Renal cortex interstitium (tissue), 15 donors: ENCODE data around the gene PLIN4. TPM values are rescaled to one million over a fixed set of nuclear protein-coding genes. Genes with fewer than 3 reads are reported as not detected.
"Not testable (repeated sequence)": the region's sequence is repeated elsewhere in the genome, so short reads cannot be mapped to it uniquely, and the experiment has no call there.

ENCODE experiments used
- DNase-seq, 11 donors: peaks; one replicate each; pipeline ENCODE4 v3.0.0-alpha.2; 2013; ENCODE audit warnings: low read depth in 9 of 11, low spot score in 4 of 11; ENCODE audit errors: extremely low read depth in 1 of 11
- long read RNA-seq, 16 experiments: transcript quantifications; one replicate each; lab custom pipeline, GENCODE V29; 2026
- polyA plus RNA-seq, 3 donors: library from polyadenylated mRNA; unstranded; fragments of 120-200 nt; gene quantifications; one replicate each; pipeline ENCODE4 v1.2.1, GENCODE V29; 2013; ENCODE audit not compliant: insufficient read length in 3 of 3

PLIN4 gene, protein sequence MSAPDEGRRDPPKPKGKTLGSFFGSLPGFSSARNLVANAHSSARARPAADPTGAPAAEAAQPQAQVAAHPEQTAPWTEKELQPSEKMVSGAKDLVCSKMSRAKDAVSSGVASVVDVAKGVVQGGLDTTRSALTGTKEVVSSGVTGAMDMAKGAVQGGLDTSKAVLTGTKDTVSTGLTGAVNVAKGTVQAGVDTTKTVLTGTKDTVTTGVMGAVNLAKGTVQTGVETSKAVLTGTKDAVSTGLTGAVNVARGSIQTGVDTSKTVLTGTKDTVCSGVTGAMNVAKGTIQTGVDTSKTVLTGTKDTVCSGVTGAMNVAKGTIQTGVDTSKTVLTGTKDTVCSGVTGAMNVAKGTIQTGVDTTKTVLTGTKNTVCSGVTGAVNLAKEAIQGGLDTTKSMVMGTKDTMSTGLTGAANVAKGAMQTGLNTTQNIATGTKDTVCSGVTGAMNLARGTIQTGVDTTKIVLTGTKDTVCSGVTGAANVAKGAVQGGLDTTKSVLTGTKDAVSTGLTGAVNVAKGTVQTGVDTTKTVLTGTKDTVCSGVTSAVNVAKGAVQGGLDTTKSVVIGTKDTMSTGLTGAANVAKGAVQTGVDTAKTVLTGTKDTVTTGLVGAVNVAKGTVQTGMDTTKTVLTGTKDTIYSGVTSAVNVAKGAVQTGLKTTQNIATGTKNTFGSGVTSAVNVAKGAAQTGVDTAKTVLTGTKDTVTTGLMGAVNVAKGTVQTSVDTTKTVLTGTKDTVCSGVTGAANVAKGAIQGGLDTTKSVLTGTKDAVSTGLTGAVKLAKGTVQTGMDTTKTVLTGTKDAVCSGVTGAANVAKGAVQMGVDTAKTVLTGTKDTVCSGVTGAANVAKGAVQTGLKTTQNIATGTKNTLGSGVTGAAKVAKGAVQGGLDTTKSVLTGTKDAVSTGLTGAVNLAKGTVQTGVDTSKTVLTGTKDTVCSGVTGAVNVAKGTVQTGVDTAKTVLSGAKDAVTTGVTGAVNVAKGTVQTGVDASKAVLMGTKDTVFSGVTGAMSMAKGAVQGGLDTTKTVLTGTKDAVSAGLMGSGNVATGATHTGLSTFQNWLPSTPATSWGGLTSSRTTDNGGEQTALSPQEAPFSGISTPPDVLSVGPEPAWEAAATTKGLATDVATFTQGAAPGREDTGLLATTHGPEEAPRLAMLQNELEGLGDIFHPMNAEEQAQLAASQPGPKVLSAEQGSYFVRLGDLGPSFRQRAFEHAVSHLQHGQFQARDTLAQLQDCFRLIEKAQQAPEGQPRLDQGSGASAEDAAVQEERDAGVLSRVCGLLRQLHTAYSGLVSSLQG (N-terminal part only)
- 1 to 10 TPM in 2 of 3 donors, under 1 TPM in 1; 0.70 to 1.5 (median 1.5) TPM for polyA plus RNA-seq
- long read RNA-seq, donor 1, result 0 reads
- long read RNA-seq, donor 2, result 0 reads
- long read RNA-seq, donor 3, partial matches to known transcripts, result 85 of 106 reads
- long read RNA-seq, donor 3, other reads (novel, unspliced or antisense), result 21 of 106 reads
- long read RNA-seq, donor 4, result 0 reads
- long read RNA-seq, donor 5, result 0 reads
- long read RNA-seq, donor 6, result 0 reads
- long read RNA-seq, donor 7, result 0 reads
- long read RNA-seq, donor 8, result 0 reads
- long read RNA-seq, donor 9, result 0 reads
- long read RNA-seq, donor 10, result 0 reads
- long read RNA-seq, donor 11, result 0 reads
- long read RNA-seq, donor 12, result 0 reads
- long read RNA-seq, donor 13, result 0 reads
- long read RNA-seq, donor 14, result 0 reads
- long read RNA-seq, donor 15, result 0 reads
- long read RNA-seq, donor 16, result 0 reads

GRCh38 chr19:4518345-4519171 lies at the start of gene PLIN4:
PLIN4 (minus strand) TSS chr19:4518486; CDS start chr19:4518272, 214 bp downstream.
- no peak for DNase-seq

DNA sequence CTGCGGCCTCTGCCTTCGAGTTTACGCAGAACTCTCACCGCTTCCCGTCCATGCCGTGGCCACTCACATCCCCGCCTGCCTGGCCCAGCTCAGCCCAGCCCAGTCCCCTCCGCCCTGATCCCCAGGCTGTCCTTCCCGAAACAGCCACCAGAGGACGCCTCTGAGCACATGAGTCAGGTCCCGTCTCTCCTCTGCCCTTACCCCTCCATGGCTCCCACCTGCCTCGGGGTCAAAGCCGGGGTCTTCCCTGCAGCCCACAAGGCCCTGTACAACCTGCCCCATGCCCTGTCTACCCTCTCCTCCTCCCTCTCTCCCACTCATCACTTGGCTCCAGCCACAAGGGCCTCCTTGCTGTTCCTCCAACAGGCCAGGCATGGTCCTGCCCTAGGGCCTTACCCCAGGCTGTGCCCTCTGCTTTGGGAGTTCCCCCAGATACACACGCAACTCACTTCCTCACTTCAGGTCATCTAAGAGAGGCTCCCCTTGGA lies 49.3 kb upstream of the PLIN4 start:
- no peak for DNase-seq

DNA sequence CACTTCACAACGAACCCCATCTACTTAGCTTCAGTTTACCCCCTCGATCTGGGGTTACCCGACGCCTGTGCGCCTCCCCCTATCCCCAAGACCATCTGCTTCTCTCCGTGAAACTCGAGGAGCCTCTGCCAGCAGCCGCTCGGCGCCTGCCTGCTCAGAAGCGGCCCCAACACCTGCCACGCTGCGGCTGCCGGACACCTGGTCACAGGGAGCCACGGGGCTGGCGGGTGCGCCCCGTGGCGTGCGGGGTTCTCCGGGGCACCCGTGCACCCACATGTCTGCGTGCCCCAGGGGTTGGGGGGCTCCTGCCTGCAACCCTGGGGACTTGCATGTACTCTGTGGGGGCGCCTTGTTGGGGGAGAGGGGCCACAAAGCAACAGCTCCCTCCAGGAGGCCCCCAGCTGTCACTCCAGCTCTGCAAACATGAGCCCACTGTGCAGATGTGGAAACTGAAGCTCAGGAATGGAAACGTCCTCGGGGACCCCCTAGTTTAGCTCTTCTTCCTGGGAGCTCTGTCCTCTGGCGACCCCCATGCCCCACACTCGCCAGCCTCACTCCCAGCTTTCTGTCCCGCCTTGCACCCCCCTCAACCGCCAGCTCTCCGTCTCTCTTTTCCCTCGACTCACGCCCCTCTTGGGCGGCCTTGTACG lies 48.2 kb upstream of the PLIN4 start:
- no peak for DNase-seq

- DNase-seq, result not testable (repeated sequence)
These were observed 45.3 kb upstream of the PLIN4 start for GRCh38 chr19:4563562-4563961.

DNA sequence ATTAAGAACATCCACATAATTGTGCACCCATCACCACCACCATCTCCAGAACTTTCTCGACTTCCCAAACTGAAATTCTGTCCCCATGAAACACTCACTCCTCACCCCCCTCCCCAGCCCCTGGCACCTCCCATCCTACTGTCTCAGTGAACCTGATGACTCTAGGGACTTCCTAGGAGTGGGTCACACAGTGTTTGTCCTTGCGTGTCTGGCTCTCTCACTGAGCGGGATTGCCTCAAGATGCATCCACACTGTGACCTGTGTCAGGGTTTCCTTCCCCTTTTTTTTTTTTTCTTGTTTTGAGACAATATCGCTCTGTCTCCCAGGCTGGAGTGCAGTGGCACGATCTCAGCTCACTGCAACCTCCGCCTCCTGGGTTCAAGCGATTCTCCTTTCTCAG lies 43.8 kb upstream of the PLIN4 start:
- not testable (repeated sequence) for DNase-seq

DNA sequence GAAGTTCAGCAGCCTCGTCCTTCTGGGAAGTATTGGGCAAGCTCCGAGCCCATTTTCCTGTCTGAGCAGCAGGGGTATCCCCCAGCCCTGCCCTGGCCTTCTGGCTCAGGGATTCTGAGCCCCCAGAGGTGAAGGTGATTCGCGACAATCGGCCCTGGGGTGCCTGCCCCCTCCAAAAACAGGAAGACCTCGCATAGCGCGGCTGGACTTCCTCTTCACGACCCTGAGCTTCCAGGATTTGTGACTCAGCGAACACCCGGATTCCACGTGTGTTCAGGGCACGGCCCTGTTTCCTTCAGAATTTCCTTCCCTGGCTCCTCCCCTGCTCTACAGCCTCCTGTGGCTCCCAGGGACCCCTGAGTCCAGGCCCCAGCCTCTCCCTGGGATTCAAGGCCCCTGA lies 41.3 kb upstream of the PLIN4 start, which contains the start of gene SEMA6B:
Gene SEMA6B (minus strand): TSS at position 116 of the 400 bp plus-strand sequence. CDS start 1,227 bp downstream, outside the sequence.
- DNase-seq, result no peak

- DNase-seq, result no peak
These were observed 40.0 kb upstream of the PLIN4 start for GRCh38 chr19:4557971-4558941.

GRCh38 chr19:4557144-4557970 lies 39.1 kb upstream of the PLIN4 start:
- DNase-seq, result no peak

- no peak for DNase-seq
These were observed 38.4 kb upstream of the PLIN4 start for GRCh38 chr19:4556597-4557127.

DNA sequence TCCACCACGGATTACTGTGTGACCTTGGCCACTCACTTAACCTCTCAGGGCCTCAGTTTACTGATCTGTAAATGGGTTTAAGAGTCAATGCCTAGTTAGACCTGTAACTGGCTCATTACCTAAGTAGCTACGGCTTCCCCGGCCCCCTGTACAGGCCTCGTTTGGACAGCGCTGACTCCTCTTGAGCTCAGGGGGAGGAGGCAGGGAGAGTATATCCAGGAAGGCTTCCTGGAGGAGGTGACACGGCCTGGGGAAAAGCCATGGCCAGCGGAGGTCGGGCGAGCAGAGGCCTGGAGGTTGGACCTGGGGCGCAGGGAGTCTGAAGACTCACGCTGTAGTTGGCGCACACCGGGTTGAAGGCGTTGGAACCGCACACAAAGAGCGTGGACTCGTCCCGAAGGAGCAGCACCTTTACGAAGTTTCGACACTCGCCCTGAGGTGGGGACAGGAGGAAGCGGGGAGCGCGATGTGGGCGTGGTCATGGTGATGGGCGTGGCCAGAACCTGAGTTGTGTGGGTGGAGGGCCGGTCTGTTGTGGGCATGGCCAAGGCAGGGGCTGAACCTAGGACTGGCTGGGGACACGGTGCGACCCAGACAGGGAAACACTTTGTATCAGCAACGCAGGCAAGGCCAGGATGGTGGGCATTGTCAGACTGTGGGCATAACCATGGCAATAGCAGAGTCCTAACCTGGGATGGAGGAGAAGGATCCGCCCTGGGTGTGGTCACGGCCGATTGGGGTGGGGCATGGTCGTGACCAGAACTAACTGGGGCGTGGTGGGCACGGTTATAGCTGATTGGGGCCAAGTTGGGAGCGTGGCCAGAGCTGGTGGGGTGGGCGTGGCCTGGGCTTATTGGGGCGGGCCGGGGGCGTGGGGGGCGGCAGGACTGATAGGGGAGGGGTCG lies 37.6 kb upstream of the PLIN4 start:
- no peak for DNase-seq

DNA sequence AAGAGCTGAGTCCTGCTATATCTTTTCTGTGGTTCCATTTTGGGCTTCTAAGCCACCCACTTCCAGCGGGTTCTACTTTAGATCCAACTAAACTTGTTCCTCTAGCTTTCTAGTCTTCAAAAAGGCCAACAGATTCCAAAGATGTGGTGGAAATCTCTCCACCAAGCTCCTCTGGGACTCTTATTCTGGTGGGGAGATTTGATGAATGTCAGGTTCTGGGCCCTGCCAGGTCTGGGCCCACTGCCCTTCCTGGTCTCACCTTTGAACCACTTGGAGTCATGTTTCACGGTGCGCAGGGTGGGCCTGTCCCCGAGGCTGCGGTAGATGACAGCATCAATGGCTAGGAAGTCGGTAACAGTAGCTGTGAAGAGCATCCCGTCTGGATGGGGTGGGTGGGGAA lies 36.4 kb upstream of the PLIN4 start:
- no peak for DNase-seq

- no peak for DNase-seq
These were observed 35.5 kb upstream of the PLIN4 start for GRCh38 chr19:4553775-4554174.

DNA sequence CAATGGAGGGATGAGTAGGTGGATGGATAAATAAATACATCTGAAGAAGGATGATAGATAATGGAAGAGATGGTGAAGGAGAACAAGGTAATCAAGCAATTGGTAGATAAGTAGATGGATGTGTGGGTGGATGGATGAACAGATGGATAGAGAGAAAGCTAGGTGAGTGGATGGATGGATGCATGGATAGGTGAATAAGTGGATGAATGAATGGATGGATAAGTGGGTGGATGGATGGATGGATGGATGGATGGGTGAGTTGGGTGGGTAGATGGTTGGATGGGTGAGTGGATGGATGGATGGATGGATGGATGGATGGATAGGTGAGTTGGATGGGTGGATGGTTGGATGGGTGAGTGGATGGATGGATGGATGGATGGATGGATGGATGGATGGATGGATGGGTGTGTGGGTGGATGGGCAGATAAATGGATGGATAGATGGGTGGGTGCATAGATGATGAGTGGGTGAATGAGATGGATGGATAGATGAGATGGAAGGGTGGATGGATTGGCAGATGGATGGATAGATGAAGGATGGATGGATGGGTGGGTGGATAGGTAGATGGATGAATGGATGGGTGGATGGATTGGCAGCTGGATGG lies 34.9 kb upstream of the PLIN4 start:
- no peak for DNase-seq
